ENCODE results near the gene ABI1. TPM values are rescaled to one million over a fixed set of nuclear protein-coding genes. Genes with fewer than 3 reads are reported as not detected.

Gene ABI1
- total RNA-seq, 3 donors from 2014 or later, result 50.5 to 75.7 (median 56.6) TPM

- intact Hi-C loops (cut with DNase I; ENCODE audit: low total_unique reads), result no loop called here
- no peak overlapping the region for H3K4me3 ChIP-seq
These were observed 20.7 kb downstream of the ABI1 start for GRCh38 chr10:26839966-26840627.

GRCh38 chr10:26837139-26837538 lies 23.6 kb downstream of the ABI1 start:
- no peak for DNase-seq (ENCODE audit: low spot score in 2 of 2)
- Histone ChIP-seq H3K4me3 (no peak overlapping the region), H3K36me3 (no peaks in the 10 kb centered on the region), H3K27ac (no peak overlapping the region), H3K4me1 (no peaks in the 10 kb centered on the region), H3K27me3 (no peaks in the 10 kb centered on the region), H3K9me3 (no peaks in the 10 kb centered on the region)
- intact Hi-C loops (cut with DNase I; ENCODE audit: low total_unique reads), result no loop called here
- TF ChIP-seq CTCF (IDR thresholded peaks at IDR 0.05), result no peak
- TF ChIP-seq POLR2AphosphoS5 (IDR thresholded peaks at IDR 0.05), result no peak
- no peak for TF ChIP-seq POLR2A (IDR thresholded peaks at IDR 0.05)

More at GRCh38 chr10:26839966-26840627, 20.7 kb downstream of the ABI1 start:
- no peak for TF ChIP-seq POLR2A (IDR thresholded peaks at IDR 0.05)
- TF ChIP-seq POLR2AphosphoS5 (IDR thresholded peaks at IDR 0.05), result no peak
- no peak for TF ChIP-seq CTCF (IDR thresholded peaks at IDR 0.05)
- H3K4me1 ChIP-seq, result no peaks in the 10 kb centered on the region
- H3K36me3 ChIP-seq, result no peaks in the 10 kb centered on the region
- H3K27me3 ChIP-seq, result no peaks in the 10 kb centered on the region
- no peak overlapping the region for H3K27ac ChIP-seq
- DNase-seq (ENCODE audit: low spot score in 2 of 2), result no peak
- no peaks in the 10 kb centered on the region for H3K9me3 ChIP-seq

GRCh38 chr10:26835025-26835424 lies 25.7 kb downstream of the ABI1 start:
- no peaks in the 10 kb centered on the region for H3K36me3 ChIP-seq

GRCh38 chr10:26832960-26833359 lies 27.8 kb downstream of the ABI1 start:
- Histone ChIP-seq H3K27ac (no peak overlapping the region), H3K36me3 (no peaks in the 10 kb centered on the region), H3K4me3 (no peak overlapping the region), H3K9me3 (no peaks in the 10 kb centered on the region), H3K27me3 (no peaks in the 10 kb centered on the region), H3K4me1 (no peaks in the 10 kb centered on the region)
- no peak for DNase-seq (ENCODE audit: low spot score in 2 of 2)
- TF ChIP-seq POLR2A (IDR thresholded peaks at IDR 0.05) (no peak), POLR2AphosphoS5 (IDR thresholded peaks at IDR 0.05) (no peak), CTCF (IDR thresholded peaks at IDR 0.05) (no peak)
- intact Hi-C loops (cut with DNase I; ENCODE audit: low total_unique reads), result no loop called here

More at GRCh38 chr10:26835025-26835424, 25.7 kb downstream of the ABI1 start:
- H3K4me1 ChIP-seq, result no peaks in the 10 kb centered on the region
- H3K27ac ChIP-seq, result no peak overlapping the region
- TF ChIP-seq CTCF (IDR thresholded peaks at IDR 0.05) (no peak), POLR2A (IDR thresholded peaks at IDR 0.05) (no peak), POLR2AphosphoS5 (IDR thresholded peaks at IDR 0.05) (no peak)
- intact Hi-C loops (cut with DNase I; ENCODE audit: low total_unique reads), result no loop called here
- no peak overlapping the region for H3K4me3 ChIP-seq
- no peak for DNase-seq (ENCODE audit: low spot score in 2 of 2)
- H3K27me3 ChIP-seq, result no peaks in the 10 kb centered on the region
- no peaks in the 10 kb centered on the region for H3K9me3 ChIP-seq

- no peak overlapping the region for H3K27ac ChIP-seq
- no peaks in the 10 kb centered on the region for H3K9me3 ChIP-seq
- no peak for DNase-seq (ENCODE audit: low spot score in 2 of 2)
- no peaks in the 10 kb centered on the region for H3K4me1 ChIP-seq
- no peak for TF ChIP-seq POLR2AphosphoS5 (IDR thresholded peaks at IDR 0.05)
- H3K4me3 ChIP-seq, result no peak overlapping the region
- no peaks in the 10 kb centered on the region for H3K36me3 ChIP-seq
- no peaks in the 10 kb centered on the region for H3K27me3 ChIP-seq
- intact Hi-C loops (cut with DNase I; ENCODE audit: low total_unique reads), result no loop called here
These were observed 28.8 kb downstream of the ABI1 start for GRCh38 chr10:26831936-26832335.
